ENCODE results near the gene ERAL1.

The ERAL1 gene

DNA sequence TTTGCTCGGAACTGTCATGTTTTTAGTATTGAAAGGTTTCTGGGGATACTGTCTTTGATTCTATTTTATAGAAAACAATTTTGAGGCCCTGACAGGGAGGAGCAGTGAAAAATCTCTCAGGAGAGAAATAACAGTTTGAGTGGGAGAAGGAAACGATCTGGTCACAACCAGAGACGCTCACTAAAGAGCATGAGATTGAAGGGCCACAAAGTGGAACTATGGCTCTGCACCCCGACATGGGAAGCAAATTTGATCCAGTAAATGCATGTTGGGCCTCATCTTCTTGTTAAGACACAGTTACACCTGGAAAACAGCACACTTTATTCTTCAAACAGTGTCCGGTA, 492 bp downstream of the ERAL1 start:
- peak overlapping the region; percentile 88; the same call in 1 of the 2 replicates for H3K9ac ChIP-seq (ENCODE audit: low read depth, low read length)
- no peaks in the 10 kb centered on the region for H3K9me3 ChIP-seq (ENCODE audit: insufficient read depth, low read depth, low read length)
- H3K4me3 ChIP-seq (ENCODE audit: low read length): peak overlapping the region; percentile 89
- H3K27me3 ChIP-seq (ENCODE audit: insufficient read depth, low read length): no peaks in the 10 kb centered on the region
- peaks cover 35% of the 10 kb centered on the region for H3K36me3 ChIP-seq (ENCODE audit: insufficient read depth, low read depth, low read length)
- H3K4me1 ChIP-seq (ENCODE audit: insufficient read depth, low read length): 0 out of 2 replicates have a peak, but pooled peaks cover 3% of the 10 kb centered on the region
- H3K27ac ChIP-seq (ENCODE audit: low read length): peak overlapping the region; percentile 24

- no peak overlapping the region for H3K4me3 ChIP-seq (ENCODE audit: low read length)
- H3K9me3 ChIP-seq (ENCODE audit: insufficient read depth, low read depth, low read length): no peaks in the 10 kb centered on the region
- no peaks in the 10 kb centered on the region for H3K27me3 ChIP-seq (ENCODE audit: insufficient read depth, low read length)
- peaks cover 40% of the 10 kb centered on the region for H3K36me3 ChIP-seq (ENCODE audit: insufficient read depth, low read depth, low read length)
- 0 out of 2 replicates have a peak, but pooled peaks cover 3% of the 10 kb centered on the region for H3K4me1 ChIP-seq (ENCODE audit: insufficient read depth, low read length)
- no peak overlapping the region for H3K9ac ChIP-seq (ENCODE audit: low read depth, low read length)
- no peak overlapping the region for H3K27ac ChIP-seq (ENCODE audit: low read length)
These were observed 1.3 kb downstream of the ERAL1 start for GRCh38 chr17:28856028-28856574.

DNA sequence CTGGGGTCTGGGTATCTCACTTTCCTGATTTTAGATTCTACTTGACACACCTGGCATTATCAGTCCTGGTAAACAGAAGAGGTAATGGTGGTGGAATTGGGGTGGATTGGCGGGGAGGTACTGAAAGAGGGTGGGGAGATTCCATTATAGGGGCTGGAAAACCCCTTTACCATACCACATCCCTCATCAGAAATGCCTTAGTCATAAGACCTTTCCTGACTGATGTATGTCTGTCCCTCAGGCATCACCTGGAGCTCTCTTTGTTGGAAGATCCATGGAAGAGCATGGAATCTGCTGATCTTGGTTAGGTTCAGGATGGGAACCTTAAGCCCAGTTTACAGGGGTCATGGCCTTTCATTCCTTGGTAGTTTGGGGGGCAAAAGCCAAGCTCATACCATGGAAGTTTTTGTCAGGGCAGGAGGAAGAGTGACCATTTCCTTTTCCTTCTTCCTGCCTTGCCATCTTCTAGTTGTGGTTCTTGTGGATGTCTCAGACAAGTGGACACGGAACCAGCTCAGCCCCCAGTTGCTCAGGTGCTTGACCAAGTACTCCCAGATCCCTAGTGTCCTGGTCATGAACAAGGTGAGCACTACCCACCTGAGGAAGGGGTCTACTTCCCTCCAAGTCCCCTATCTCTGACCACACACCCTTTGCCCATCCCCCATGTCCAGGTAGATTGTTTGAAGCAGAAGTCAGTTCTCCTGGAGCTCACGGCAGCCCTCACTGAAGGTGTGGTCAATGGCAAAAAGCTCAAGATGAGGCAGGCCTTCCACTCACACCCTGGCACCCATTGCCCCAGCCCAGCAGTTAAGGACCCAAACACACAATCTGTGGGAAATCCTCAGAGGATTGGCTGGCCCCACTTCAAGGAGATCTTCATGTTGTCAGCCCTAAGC, 3.3 kb downstream of the ERAL1 start:
- peaks cover 47% of the 10 kb centered on the region for H3K36me3 ChIP-seq (ENCODE audit: insufficient read depth, low read depth, low read length)
- H3K27me3 ChIP-seq (ENCODE audit: insufficient read depth, low read length): no peaks in the 10 kb centered on the region
- no peak overlapping the region for H3K4me3 ChIP-seq (ENCODE audit: low read length)
- H3K27ac ChIP-seq (ENCODE audit: low read length): no peak overlapping the region
- H3K9me3 ChIP-seq (ENCODE audit: insufficient read depth, low read depth, low read length): no peaks in the 10 kb centered on the region
- H3K4me1 ChIP-seq (ENCODE audit: insufficient read depth, low read length): 0 out of 2 replicates have a peak, but pooled peaks cover 3% of the 10 kb centered on the region
- no peak overlapping the region for H3K9ac ChIP-seq (ENCODE audit: low read depth, low read length)

GRCh38 chr17:28858801-28859355, 4.1 kb downstream of the ERAL1 start:
- Histone ChIP-seq H3K27ac (ENCODE audit: low read length) (no peak overlapping the region), H3K36me3 (ENCODE audit: insufficient read depth, low read depth, low read length) (peaks cover 47% of the 10 kb centered on the region), H3K9ac (ENCODE audit: low read depth, low read length) (no peak overlapping the region), H3K9me3 (ENCODE audit: insufficient read depth, low read depth, low read length) (no peaks in the 10 kb centered on the region), H3K4me3 (ENCODE audit: low read length) (no peak overlapping the region), H3K4me1 (ENCODE audit: insufficient read depth, low read length) (0 out of 2 replicates have a peak, but pooled peaks cover 3% of the 10 kb centered on the region), H3K27me3 (ENCODE audit: insufficient read depth, low read length) (no peaks in the 10 kb centered on the region)

DNA sequence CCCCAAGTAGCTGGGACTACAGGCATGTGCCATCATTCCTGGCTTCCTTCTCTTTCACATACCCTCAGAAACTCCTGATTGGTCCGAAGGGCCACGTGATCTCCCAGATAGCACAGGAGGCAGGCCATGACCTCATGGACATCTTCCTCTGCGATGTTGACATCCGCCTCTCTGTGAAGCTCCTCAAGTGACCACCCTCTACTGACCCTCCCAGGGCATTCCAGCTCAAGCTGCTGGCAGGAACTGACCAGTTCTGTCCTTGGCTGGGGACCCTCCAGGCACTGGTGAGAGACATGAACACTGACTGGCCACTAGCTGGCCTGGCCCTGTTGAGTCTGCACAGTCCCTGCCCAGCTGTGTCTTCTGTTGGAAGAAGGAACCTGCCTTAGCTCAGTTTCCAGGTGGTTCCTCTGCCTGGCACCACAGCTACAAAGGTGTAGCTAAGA, 5.6 kb downstream of the ERAL1 start:
- Histone ChIP-seq H3K27me3 (ENCODE audit: insufficient read depth, low read length) (no peaks in the 10 kb centered on the region), H3K9me3 (ENCODE audit: insufficient read depth, low read depth, low read length) (no peaks in the 10 kb centered on the region), H3K9ac (ENCODE audit: low read depth, low read length) (no peak overlapping the region), H3K36me3 (ENCODE audit: insufficient read depth, low read depth, low read length) (peaks cover 47% of the 10 kb centered on the region), H3K4me1 (ENCODE audit: insufficient read depth, low read length) (peaks cover 5% of the 10 kb centered on the region; the same call in 1 of the 2 replicates), H3K27ac (ENCODE audit: low read length) (no peak overlapping the region), H3K4me3 (ENCODE audit: low read length) (no peak overlapping the region)

- Histone ChIP-seq H3K4me3 (ENCODE audit: low read length) (no peak overlapping the region), H3K9me3 (ENCODE audit: insufficient read depth, low read depth, low read length) (no peaks in the 10 kb centered on the region), H3K4me1 (ENCODE audit: insufficient read depth, low read length) (peaks cover 2% of the 10 kb centered on the region; the same call in 1 of the 2 replicates), H3K9ac (ENCODE audit: low read depth, low read length) (no peak overlapping the region), H3K27me3 (ENCODE audit: insufficient read depth, low read length) (no peaks in the 10 kb centered on the region), H3K36me3 (ENCODE audit: insufficient read depth, low read depth, low read length) (peaks cover 42% of the 10 kb centered on the region), H3K27ac (ENCODE audit: low read length) (no peak overlapping the region)
These were observed 6.8 kb downstream of the ERAL1 start for GRCh38 chr17:28861393-28862203.

DNA sequence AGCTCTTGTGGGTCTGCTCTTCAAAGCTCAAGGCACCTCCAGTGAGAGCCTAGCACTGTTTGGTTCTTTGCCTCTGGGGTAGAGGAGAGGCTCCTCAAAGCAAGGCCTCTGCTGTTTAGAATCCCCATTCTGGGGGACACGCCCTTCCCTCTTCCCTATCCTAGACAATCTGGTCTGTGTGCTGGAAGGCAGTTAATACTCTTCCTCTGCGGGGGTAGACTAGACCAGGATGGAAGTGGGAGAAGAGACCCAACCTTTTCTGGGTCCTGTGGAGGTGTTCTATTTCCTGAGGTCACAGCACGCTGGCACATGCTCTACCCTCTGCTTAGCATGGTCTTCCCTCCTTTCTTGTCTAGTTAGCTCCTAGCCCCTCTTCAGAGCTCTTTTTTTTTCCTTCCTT, 7.7 kb downstream of the ERAL1 start:
- Histone ChIP-seq H3K9me3 (ENCODE audit: insufficient read depth, low read depth, low read length) (no peaks in the 10 kb centered on the region), H3K4me1 (ENCODE audit: insufficient read depth, low read length) (peaks cover 2% of the 10 kb centered on the region; the same call in 1 of the 2 replicates), H3K27ac (ENCODE audit: low read length) (no peak overlapping the region), H3K36me3 (ENCODE audit: insufficient read depth, low read depth, low read length) (peaks cover 39% of the 10 kb centered on the region), H3K4me3 (ENCODE audit: low read length) (no peak overlapping the region), H3K9ac (ENCODE audit: low read depth, low read length) (no peak overlapping the region), H3K27me3 (ENCODE audit: insufficient read depth, low read length) (no peaks in the 10 kb centered on the region)

DNA sequence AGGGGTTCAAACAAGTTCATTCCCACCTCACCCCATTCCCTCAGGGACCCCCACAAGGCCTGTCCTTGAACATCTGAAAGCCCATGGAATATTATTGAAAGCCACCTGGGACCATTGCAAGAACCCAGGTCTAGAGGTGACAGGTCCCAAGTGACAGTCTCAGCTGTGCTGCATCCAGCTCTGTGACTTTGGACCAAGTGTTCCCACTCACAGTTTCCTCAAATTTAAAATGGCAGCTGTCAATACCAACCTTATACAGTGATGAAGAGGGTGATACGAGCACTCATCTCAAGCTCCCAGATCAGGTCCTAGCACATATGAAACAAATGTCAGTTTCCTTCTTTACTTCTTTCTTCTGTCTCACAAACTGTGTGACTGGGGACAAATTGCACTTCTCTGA, 9.1 kb downstream of the ERAL1 start:
- H3K9ac ChIP-seq (ENCODE audit: low read depth, low read length): no peak overlapping the region
- H3K27ac ChIP-seq (ENCODE audit: low read length): no peak overlapping the region
- H3K4me1 ChIP-seq (ENCODE audit: insufficient read depth, low read length): peaks cover 2% of the 10 kb centered on the region; the same call in 1 of the 2 replicates
- H3K4me3 ChIP-seq (ENCODE audit: low read length): no peak overlapping the region
- no peaks in the 10 kb centered on the region for H3K27me3 ChIP-seq (ENCODE audit: insufficient read depth, low read length)
- no peaks in the 10 kb centered on the region for H3K9me3 ChIP-seq (ENCODE audit: insufficient read depth, low read depth, low read length)
- peaks cover 25% of the 10 kb centered on the region for H3K36me3 ChIP-seq (ENCODE audit: insufficient read depth, low read depth, low read length)

DNA sequence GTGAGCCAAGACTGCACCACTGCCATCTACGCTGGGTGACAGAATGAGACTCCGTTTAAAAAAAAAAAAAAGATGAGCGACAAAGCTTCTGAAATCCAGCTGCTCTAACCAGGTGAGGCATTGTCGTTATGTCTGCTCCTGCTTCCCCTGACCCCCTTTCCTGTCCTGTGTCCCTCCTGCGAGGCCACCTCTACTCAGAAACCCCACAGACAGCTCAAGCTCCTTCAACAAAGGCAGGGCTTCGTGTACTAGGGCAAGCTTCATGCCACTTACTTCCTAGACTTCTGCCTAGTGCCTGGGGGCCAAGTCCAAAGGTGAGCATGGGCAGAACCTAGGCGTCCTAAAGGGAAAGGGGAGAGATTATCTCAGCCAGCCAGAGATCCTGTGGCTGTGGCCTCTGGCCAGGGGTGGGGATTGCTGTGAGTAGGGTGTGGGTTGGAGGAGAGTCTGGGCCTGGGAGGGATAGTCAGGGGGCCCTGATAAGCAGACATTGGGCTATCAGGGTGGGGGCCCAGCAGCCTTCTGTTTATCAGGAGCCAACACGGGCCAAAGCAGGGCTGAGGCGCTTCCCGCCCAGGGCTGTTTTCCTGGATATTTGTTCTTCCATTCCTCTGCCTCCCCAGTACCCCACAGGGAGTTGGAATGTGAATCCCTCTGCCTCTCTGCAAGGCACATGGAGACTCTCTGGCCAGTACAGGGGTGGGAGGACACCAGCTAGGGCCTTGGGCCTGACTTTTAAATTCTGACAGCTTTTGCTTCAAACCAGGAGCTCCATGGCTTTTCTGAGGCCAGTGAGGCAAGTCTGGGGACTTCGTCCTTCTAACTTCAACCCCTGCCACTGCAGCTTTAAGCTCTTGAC, 10.4 kb downstream of the ERAL1 start:
- Histone ChIP-seq H3K9ac (ENCODE audit: low read depth, low read length) (no peak overlapping the region; the same call in 1 of the 2 replicates), H3K27ac (ENCODE audit: low read length) (no peak overlapping the region), H3K36me3 (ENCODE audit: insufficient read depth, low read depth, low read length) (peaks cover 13% of the 10 kb centered on the region), H3K27me3 (ENCODE audit: insufficient read depth, low read length) (no peaks in the 10 kb centered on the region), H3K4me3 (ENCODE audit: low read length) (no peak overlapping the region), H3K4me1 (ENCODE audit: insufficient read depth, low read length) (peaks cover 2% of the 10 kb centered on the region; the same call in 1 of the 2 replicates), H3K9me3 (ENCODE audit: insufficient read depth, low read depth, low read length) (no peaks in the 10 kb centered on the region)

GRCh38 chr17:28865946-28866752, 11.3 kb downstream of the ERAL1 start:
- Histone ChIP-seq H3K27ac (ENCODE audit: low read length) (no peak overlapping the region), H3K9ac (ENCODE audit: low read depth, low read length) (no peak overlapping the region), H3K36me3 (ENCODE audit: insufficient read depth, low read depth, low read length) (0 out of 2 replicates have a peak, but pooled peaks cover 7% of the 10 kb centered on the region), H3K27me3 (ENCODE audit: insufficient read depth, low read length) (no peaks in the 10 kb centered on the region), H3K4me3 (ENCODE audit: low read length) (no peak overlapping the region), H3K9me3 (ENCODE audit: insufficient read depth, low read depth, low read length) (no peaks in the 10 kb centered on the region), H3K4me1 (ENCODE audit: insufficient read depth, low read length) (peaks cover 2% of the 10 kb centered on the region; the same call in 1 of the 2 replicates)
